Measurements from ENCODE around the gene RASA3. TPM values are rescaled to one million over a fixed set of nuclear protein-coding genes. Genes with fewer than 3 reads are reported as not detected.
"Not testable (repeated sequence)": the region's sequence is repeated elsewhere in the genome, so short reads cannot be mapped to it uniquely, and the experiment has no call there.

Gene RASA3
- total RNA-seq, 2 experiments from 2014 or later: 28.9 to 32.3 TPM

GRCh38 chr13:114022309-114022669 lies 110.1 kb downstream of the RASA3 start:
- no peak for ATAC-seq
- POLR2A ChIA-PET: no interaction called here

GRCh38 chr13:114021464-114022308 lies 110.7 kb downstream of the RASA3 start:
- CTCF ChIA-PET: interaction anchor here (1.0 kb wide), 1 partner anchor 205 kb away, joined by 4 read pairs; no protein-coding TSS in a partner anchor

More at GRCh38 chr13:114022309-114022669, 110.1 kb downstream of the RASA3 start:
- Mint-ChIP-seq H3K4me1 (ENCODE audit: low read depth) (no peaks in the 10 kb centered on the region), H3K27me3 (no peaks in the 10 kb centered on the region), H3K27ac (no peak overlapping the region), H3K4me3 (no peak overlapping the region), H3K36me3 (ENCODE audit: low read depth) (peaks cover 13% of the 10 kb centered on the region), H3K9me3 (no peaks in the 10 kb centered on the region)
- no peak for DNase-seq
- TF ChIP-seq CTCF (IDR thresholded peaks at IDR 0.05): no peak
- CTCF ChIA-PET: no interaction called here
- intact Hi-C loops (cut with micrococcal nuclease): no loop called here

GRCh38 chr13:114020750-114021463 lies 111.5 kb downstream of the RASA3 start:
- H3K9me3 Mint-ChIP-seq: no peaks in the 10 kb centered on the region
- ChIA-PET POLR2A (no interaction called here), CTCF (interaction anchor here (1.0 kb wide), 1 partner anchor 205 kb away, joined by 4 read pairs; no protein-coding TSS in a partner anchor)
- DNase-seq (no peak), ATAC-seq (no peak)
- H3K4me3 Mint-ChIP-seq: no peak overlapping the region
- intact Hi-C loops (cut with micrococcal nuclease): no loop called here
- no peak for TF ChIP-seq CTCF (IDR thresholded peaks at IDR 0.05)
- H3K27ac Mint-ChIP-seq: no peak overlapping the region
- H3K36me3 Mint-ChIP-seq (ENCODE audit: low read depth): peaks cover 21% of the 10 kb centered on the region
- H3K4me1 Mint-ChIP-seq (ENCODE audit: low read depth): peaks cover 7% of the 10 kb centered on the region
- no peaks in the 10 kb centered on the region for H3K27me3 Mint-ChIP-seq

More at GRCh38 chr13:114021464-114022308, 110.7 kb downstream of the RASA3 start:
- Mint-ChIP-seq H3K36me3 (ENCODE audit: low read depth) (peaks cover 14% of the 10 kb centered on the region), H3K9me3 (no peaks in the 10 kb centered on the region), H3K27ac (peak overlapping the region; percentile 5), H3K27me3 (no peaks in the 10 kb centered on the region), H3K4me1 (ENCODE audit: low read depth) (peaks cover 2% of the 10 kb centered on the region), H3K4me3 (no peak overlapping the region)
- no peak for TF ChIP-seq CTCF (IDR thresholded peaks at IDR 0.05)
- POLR2A ChIA-PET: no interaction called here
- intact Hi-C loops (cut with micrococcal nuclease): no loop called here
- DNase-seq (no peak), ATAC-seq (no peak)

- H3K27ac Mint-ChIP-seq; ATAC-seq; H3K9me3 Mint-ChIP-seq; POLR2A ChIA-PET; H3K4me1 Mint-ChIP-seq (ENCODE audit: low read depth); H3K27me3 Mint-ChIP-seq; intact Hi-C loops (cut with micrococcal nuclease); CTCF ChIA-PET; DNase-seq; H3K4me3 Mint-ChIP-seq: not testable (repeated sequence)
- peaks cover 23% of the 10 kb centered on the region for H3K36me3 Mint-ChIP-seq (ENCODE audit: low read depth)
These were observed 112.3 kb downstream of the RASA3 start for GRCh38 chr13:114020134-114020533.

- DNase-seq (peak; percentile 68), ATAC-seq (peak; percentile 72)
- no peak overlapping the region for H3K4me3 Mint-ChIP-seq
- peaks cover 7% of the 10 kb centered on the region for H3K4me1 Mint-ChIP-seq (ENCODE audit: low read depth)
- H3K27ac Mint-ChIP-seq: no peak overlapping the region
- H3K27me3 Mint-ChIP-seq: no peaks in the 10 kb centered on the region
- no peak for TF ChIP-seq CTCF (IDR thresholded peaks at IDR 0.05)
- H3K36me3 Mint-ChIP-seq (ENCODE audit: low read depth): peaks cover 23% of the 10 kb centered on the region
- ChIA-PET POLR2A (no interaction called here), CTCF (no interaction called here)
- no peaks in the 10 kb centered on the region for H3K9me3 Mint-ChIP-seq
- intact Hi-C loops (cut with micrococcal nuclease): no loop called here
These were observed 113.1 kb downstream of the RASA3 start for GRCh38 chr13:114019367-114019766.

Measured in activated CD8-positive, alpha-beta T cell treated with anti-CD3 and anti-CD28 coated beads for 36 hours (primary cell).